Measurements from ENCODE around the gene OR6C2.
"Not testable (repeated sequence)": the region's sequence is repeated elsewhere in the genome, so short reads cannot be mapped to it uniquely, and the experiment has no call there.

Gene OR6C2

DNA sequence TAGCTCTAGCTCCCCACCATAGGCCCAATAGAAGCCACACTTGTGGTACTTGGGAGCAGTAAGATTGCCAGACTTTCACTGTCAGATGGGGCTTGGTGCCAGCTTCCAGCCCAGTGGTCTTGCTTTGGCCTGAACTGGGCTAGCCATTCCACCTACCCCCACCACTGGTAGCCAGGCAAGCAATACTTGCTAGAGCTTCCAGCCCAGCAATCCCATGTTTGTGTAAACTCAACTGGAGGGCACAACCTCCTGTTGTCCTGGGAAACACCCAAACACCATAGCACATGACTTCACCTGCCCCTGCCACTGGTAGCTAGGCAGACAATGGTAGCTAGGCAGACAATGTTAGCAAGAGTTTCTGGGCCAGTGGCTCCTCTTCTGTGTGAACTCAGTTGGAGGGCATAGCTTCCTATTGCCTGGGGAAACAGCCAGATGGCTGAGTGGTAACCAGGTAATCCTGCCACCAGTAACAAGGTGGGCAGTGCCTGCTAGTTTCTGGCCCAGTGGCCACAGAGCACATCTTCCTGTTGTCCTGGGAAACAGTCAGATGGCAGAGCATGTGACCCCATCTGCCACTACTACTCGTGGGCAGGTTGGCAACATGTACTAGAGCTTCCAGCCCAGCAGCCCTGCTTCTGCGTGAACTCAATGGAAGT lies 23.4 kb upstream of the OR6C2 start:
- H3K27ac ChIP-seq (replicated peaks): no peak overlapping the region
- peaks cover 3% of the 10 kb centered on the region for H3K27me3 ChIP-seq (ENCODE audit: insufficient read depth, poor library complexity, severe bottlenecking)
- TF ChIP-seq SPI1 (IDR thresholded peaks at IDR 0.05; ENCODE audit: borderline replicate concordance, low read depth) (no peak), POLR2AphosphoS5 (IDR thresholded peaks at IDR 0.05; ENCODE audit: low read depth) (no peak)
- no peak for DNase-seq (ENCODE audit: low read depth in 1 of 2, low spot score in 1 of 2)
- H3K4me3 ChIP-seq (replicated peaks; ENCODE audit: insufficient read depth, low read length): no peak overlapping the region

DNA sequence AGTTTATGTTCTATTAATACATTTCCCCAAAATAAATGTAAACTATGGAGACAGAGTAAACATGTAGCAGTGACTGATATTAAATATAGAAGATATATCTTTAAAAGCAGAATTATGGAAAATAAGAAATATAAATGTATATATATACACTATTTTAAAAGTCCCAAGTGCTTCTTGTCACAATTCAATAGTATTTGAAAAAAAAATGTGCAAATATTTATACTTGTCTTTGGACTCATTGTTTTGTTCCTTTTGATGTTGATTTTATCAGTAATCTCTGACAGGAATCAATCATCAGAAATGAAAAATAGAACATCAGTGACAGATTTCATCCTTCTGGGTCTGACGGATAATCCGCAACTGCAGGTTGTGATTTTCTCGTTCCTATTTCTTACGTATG lies 17.9 kb upstream of the OR6C2 start, which contains the start of gene OR6C76:
TSS of gene OR6C76 (plus strand) at position 301 of the 400 bp plus-strand sequence. CDS start at position 301, 0 bp downstream.
- Histone ChIP-seq H3K4me3 (replicated peaks; ENCODE audit: insufficient read depth, low read length) (no peak within 1 kb of the TSS), H3K27me3 (ENCODE audit: insufficient read depth, poor library complexity, severe bottlenecking) (no peaks in the 10 kb centered on the region), H3K27ac (replicated peaks) (no peak within 1 kb of the TSS)
- TF ChIP-seq SPI1 (IDR thresholded peaks at IDR 0.05; ENCODE audit: borderline replicate concordance, low read depth) (no peak), GABPA (IDR thresholded peaks at IDR 0.05; ENCODE audit: low read depth) (no peak), POLR2AphosphoS5 (IDR thresholded peaks at IDR 0.05; ENCODE audit: low read depth) (no peak)
- TF ChIP-seq, protein P1, sequence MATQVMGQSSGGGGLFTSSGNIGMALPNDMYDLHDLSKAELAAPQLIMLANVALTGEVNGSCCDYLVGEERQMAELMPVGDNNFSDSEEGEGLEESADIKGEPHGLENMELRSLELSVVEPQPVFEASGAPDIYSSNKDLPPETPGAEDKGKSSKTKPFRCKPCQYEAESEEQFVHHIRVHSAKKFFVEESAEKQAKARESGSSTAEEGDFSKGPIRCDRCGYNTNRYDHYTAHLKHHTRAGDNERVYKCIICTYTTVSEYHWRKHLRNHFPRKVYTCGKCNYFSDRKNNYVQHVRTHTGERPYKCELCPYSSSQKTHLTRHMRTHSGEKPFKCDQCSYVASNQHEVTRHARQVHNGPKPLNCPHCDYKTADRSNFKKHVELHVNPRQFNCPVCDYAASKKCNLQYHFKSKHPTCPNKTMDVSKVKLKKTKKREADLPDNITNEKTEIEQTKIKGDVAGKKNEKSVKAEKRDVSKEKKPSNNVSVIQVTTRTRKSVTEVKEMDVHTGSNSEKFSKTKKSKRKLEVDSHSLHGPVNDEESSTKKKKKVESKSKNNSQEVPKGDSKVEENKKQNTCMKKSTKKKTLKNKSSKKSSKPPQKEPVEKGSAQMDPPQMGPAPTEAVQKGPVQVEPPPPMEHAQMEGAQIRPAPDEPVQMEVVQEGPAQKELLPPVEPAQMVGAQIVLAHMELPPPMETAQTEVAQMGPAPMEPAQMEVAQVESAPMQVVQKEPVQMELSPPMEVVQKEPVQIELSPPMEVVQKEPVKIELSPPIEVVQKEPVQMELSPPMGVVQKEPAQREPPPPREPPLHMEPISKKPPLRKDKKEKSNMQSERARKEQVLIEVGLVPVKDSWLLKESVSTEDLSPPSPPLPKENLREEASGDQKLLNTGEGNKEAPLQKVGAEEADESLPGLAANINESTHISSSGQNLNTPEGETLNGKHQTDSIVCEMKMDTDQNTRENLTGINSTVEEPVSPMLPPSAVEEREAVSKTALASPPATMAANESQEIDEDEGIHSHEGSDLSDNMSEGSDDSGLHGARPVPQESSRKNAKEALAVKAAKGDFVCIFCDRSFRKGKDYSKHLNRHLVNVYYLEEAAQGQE (IDR thresholded peaks at IDR 0.05; ENCODE audit: insufficient replicate concordance, low read depth): no peak
- TF ChIP-seq, protein P2, sequence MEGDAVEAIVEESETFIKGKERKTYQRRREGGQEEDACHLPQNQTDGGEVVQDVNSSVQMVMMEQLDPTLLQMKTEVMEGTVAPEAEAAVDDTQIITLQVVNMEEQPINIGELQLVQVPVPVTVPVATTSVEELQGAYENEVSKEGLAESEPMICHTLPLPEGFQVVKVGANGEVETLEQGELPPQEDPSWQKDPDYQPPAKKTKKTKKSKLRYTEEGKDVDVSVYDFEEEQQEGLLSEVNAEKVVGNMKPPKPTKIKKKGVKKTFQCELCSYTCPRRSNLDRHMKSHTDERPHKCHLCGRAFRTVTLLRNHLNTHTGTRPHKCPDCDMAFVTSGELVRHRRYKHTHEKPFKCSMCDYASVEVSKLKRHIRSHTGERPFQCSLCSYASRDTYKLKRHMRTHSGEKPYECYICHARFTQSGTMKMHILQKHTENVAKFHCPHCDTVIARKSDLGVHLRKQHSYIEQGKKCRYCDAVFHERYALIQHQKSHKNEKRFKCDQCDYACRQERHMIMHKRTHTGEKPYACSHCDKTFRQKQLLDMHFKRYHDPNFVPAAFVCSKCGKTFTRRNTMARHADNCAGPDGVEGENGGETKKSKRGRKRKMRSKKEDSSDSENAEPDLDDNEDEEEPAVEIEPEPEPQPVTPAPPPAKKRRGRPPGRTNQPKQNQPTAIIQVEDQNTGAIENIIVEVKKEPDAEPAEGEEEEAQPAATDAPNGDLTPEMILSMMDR (IDR thresholded peaks at IDR 0.05; ENCODE audit: insufficient read depth, low read length): no peak
- DNase-seq (ENCODE audit: low read depth in 1 of 2, low spot score in 1 of 2): no peak

DNA sequence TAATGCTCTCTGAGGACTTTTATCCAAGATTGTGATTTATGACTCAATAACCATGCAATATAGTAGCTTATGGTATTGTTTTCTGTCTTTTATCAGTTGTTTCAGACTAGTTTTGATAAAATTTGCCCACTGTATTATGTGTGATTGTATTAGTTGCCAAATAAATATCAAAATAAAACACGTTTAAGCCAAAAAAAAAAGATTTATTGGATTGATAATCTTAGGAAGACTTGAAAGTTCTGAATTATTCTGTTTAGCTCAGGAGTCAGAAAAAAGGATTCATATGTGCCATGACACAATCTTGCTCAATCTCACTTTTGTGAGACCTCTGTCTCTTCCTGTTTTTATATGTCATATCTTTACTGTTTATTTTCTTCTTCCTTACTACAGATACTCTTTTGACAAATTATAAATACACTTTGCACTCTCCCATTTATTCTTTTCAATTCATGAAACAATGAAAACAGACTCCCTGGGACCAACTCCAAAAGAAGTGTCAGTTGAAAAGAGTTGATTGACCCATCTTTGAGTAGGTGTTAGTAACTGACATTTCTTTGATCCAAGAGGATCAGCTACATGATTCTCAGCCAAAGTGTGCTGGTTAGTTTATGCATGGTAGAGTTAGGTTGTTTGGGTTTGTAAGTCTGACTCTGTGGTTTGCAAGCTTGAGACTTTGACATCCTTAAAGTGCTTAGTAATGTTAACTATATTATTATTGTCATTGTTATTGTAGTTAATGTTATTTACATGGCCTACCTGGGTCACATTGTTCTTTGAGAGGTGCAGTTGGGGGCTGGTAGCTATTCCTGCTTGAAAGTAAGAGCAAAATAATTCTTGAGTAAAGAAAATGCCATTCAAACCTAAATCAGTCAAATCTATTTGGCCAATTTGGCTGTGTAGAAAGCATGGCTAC lies 15.3 kb upstream of the OR6C2 start:
- no peak overlapping the region for H3K27ac ChIP-seq (replicated peaks)
- TF ChIP-seq, protein P2 (IDR thresholded peaks at IDR 0.05; ENCODE audit: insufficient read depth, low read length): no peak
- TF ChIP-seq SPI1 (IDR thresholded peaks at IDR 0.05; ENCODE audit: borderline replicate concordance, low read depth): peak; percentile 39
- TF ChIP-seq, protein P1 (IDR thresholded peaks at IDR 0.05; ENCODE audit: insufficient replicate concordance, low read depth): no peak
- TF ChIP-seq POLR2AphosphoS5 (IDR thresholded peaks at IDR 0.05; ENCODE audit: low read depth): no peak
- TF ChIP-seq GABPA (IDR thresholded peaks at IDR 0.05; ENCODE audit: low read depth): no peak

DNA sequence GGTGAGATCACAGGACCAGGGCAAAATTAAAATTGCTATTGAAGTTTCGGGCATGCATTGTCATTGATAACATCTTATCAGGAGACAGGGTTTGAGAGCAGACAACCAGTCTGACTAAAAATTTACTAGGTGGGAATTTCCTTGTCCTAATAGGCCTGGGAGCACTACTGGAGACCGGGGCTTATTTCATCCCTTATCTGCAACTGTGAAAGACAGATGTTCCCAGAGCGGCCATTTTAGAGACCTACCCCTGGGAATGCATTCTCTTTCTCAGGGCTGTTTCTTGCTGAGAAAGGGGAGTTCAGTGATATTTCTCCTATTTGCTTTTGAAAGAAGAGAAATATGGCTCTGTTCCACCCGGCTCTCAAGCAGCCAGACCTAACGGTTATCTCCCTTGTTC lies 2.6 kb upstream of the OR6C2 start:
- DNase-seq (ENCODE audit: low read depth in 1 of 2, low spot score in 1 of 2); H3K27ac ChIP-seq (replicated peaks); H3K4me3 ChIP-seq (replicated peaks; ENCODE audit: insufficient read depth, low read length); H3K27me3 ChIP-seq (ENCODE audit: insufficient read depth, poor library complexity, severe bottlenecking): not testable (repeated sequence)

More for the DNA sequence above, 15.3 kb upstream of the OR6C2 start:
- no peak for DNase-seq (ENCODE audit: low read depth in 1 of 2, low spot score in 1 of 2)
- H3K4me3 ChIP-seq (replicated peaks; ENCODE audit: insufficient read depth, low read length): no peak overlapping the region
- H3K27me3 ChIP-seq (ENCODE audit: insufficient read depth, poor library complexity, severe bottlenecking): no peaks in the 10 kb centered on the region
